Measurements from ENCODE around the gene HLA-DRB5.

- no peak for TF ChIP-seq POLR2A (IDR thresholded peaks at IDR 0.05)
- TF ChIP-seq, protein P1, sequence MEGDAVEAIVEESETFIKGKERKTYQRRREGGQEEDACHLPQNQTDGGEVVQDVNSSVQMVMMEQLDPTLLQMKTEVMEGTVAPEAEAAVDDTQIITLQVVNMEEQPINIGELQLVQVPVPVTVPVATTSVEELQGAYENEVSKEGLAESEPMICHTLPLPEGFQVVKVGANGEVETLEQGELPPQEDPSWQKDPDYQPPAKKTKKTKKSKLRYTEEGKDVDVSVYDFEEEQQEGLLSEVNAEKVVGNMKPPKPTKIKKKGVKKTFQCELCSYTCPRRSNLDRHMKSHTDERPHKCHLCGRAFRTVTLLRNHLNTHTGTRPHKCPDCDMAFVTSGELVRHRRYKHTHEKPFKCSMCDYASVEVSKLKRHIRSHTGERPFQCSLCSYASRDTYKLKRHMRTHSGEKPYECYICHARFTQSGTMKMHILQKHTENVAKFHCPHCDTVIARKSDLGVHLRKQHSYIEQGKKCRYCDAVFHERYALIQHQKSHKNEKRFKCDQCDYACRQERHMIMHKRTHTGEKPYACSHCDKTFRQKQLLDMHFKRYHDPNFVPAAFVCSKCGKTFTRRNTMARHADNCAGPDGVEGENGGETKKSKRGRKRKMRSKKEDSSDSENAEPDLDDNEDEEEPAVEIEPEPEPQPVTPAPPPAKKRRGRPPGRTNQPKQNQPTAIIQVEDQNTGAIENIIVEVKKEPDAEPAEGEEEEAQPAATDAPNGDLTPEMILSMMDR (IDR thresholded peaks at IDR 0.05): no peak
Observed at GRCh38 chr6:32562940-32563339, 32.9 kb upstream of the HLA-DRB5 start.

All from adrenal gland (tissue), 5 donors.